K562 (cell line): ENCODE measurements around the gene CASP2. TPM values are rescaled to one million over a fixed set of nuclear protein-coding genes. Genes with fewer than 3 reads are reported as not detected.

ENCODE experiments used
- AFF1 ChIP-seq, 2 experiments: fragments of 450-650 bp; IDR thresholded peaks; 2 replicates each; pipeline ENCODE4 v1.6.1; 2018; ENCODE audit warnings: mild to moderate bottlenecking in 2 of 2, low read depth in 1 of 2; ENCODE audit not compliant: partially characterized antibody in 2 of 2
- ESRRA ChIP-seq: fragments of 450-650 bp; IDR thresholded peaks from 2 replicates; pipeline ENCODE4 v1.6.1; 2014; ENCODE audit warnings: low read depth, mild to moderate bottlenecking, moderate library complexity, borderline replicate concordance
- MAFK ChIP-seq: IDR thresholded peaks from 2 replicates; pipeline ENCODE4 v1.6.1; 2011; ENCODE audit warnings: low read length, improper control_type of control experiment
- NCOA4 ChIP-seq: fragments of 450-650 bp; IDR thresholded peaks from 2 replicates; pipeline ENCODE4 v1.6.1; 2018; ENCODE audit warnings: mild to moderate bottlenecking; ENCODE audit not compliant: partially characterized antibody
- NONO ChIP-seq, 2 experiments: fragments of 200-400 bp in 1 of 2; fragments of 450-650 bp in 1 of 2; formaldehyde crosslinking in 1 of 2; IDR thresholded peaks; 2 replicates each; pipeline ENCODE4 v1.6.1; 2017; ENCODE audit warnings: low read depth in 2 of 2, mild to moderate bottlenecking in 2 of 2, moderate library complexity in 2 of 2, low read length in 1 of 2
- RAD21 ChIP-seq, 2 experiments: fragments of 250-450 bp in 1 of 2; fragments of 450-650 bp in 1 of 2; sonication (Bioruptor Pico) in 1 of 2; formaldehyde crosslinking in 1 of 2; IDR thresholded peaks in 1 of 2; conservative IDR thresholded peaks in 1 of 2; 2 replicates each; pipeline versions ENCODE4 v1.4.0 to v1.8.0; 2020 to 2022; ENCODE audit warnings: mild to moderate bottlenecking in 2 of 2, moderate library complexity in 1 of 2
- THAP12 ChIP-seq: fragments of 250-450 bp; sonication (Bioruptor Pico); IDR thresholded peaks from 2 replicates; pipeline ENCODE4 v1.9.0; 2021; ENCODE audit warnings: mild to moderate bottlenecking, inconsistent platforms
- polyA plus RNA-seq, 8 experiments: library from polyadenylated mRNA; depleted of rRNA in 4 of 8; stranded (reverse) in 5 of 8; unstranded in 3 of 8; fragments of >200 nt; fragmentation: Nextera tagmentation in 2 of 8; fragmentation: Illumina TruSeq in 1 of 8; extraction: Ambion mirVana in 2 of 8; extraction: Trizol in 1 of 8; gene quantifications; 2 replicates each; pipeline versions ENCODE4 v1.2.1 to v1.2.3, GENCODE V29; 2011 to 2014; ENCODE audit warnings: inconsistent platforms in 1 of 8, missing spikeins in 1 of 8
- total RNA-seq, 7 experiments: library from RNA; depleted of rRNA in 6 of 7; stranded (reverse); fragments of >200 nt in 6 of 7; fragmentation: Illumina TruSeq in 2 of 7; extraction: Trizol in 2 of 7; gene quantifications; 2 replicates each; pipeline versions ENCODE4 v1.2.1 to v1.2.3, GENCODE V29; 2011 to 2021; ENCODE audit warnings: low replicate concordance in 1 of 7

Gene CASP2
- total and polyA plus RNA-seq, 9 of the 15 experiments (the other 6 are each of a cell fraction or from before 2014, with no cell fraction given): 18.8 to 64.9 (median 24.1) TPM

- TF ChIP-seq AFF1 (IDR thresholded peaks at IDR 0.05; ENCODE audit: low read depth in 1 of 2, partially characterized antibody in 2 of 2): no peak
- no peak for TF ChIP-seq THAP12 (CRISPR knock-in tag)
- TF ChIP-seq ESRRA: peak; percentile 32; the same call in 1 of the 2 replicates
- TF ChIP-seq NCOA4: no peak
- peak; percentile 32 to 62; a peak in 3 of 4 replicates for TF ChIP-seq RAD21 (CRISPR knock-in tag; conservative IDR thresholded peaks at IDR 0.05 in 1 of 2, IDR thresholded peaks at IDR 0.05 in 1 of 2)
- TF ChIP-seq NONO (IDR thresholded peaks at IDR 0.05; ENCODE audit: low read depth in 2 of 2, low read length in 1 of 2): no peak
- no peak for TF ChIP-seq MAFK
Observed at GRCh38 chr7:143346018-143346417, 57.9 kb downstream of the CASP2 start (continued).
